D721Med (cell line): ENCODE measurements around the gene RHOB.
"Not testable (repeated sequence)": the region's sequence is repeated elsewhere in the genome, so short reads cannot be mapped to it uniquely, and the experiment has no call there.

Experiments used
- DNase-seq: peaks from one replicate; pipeline ENCODE4 v3.0.0; 2011; ENCODE audit warnings: low spot score; ENCODE audit not compliant: insufficient read length
- FAIRE-seq: peaks from 2 replicates; lab custom pipeline; 2011; peaks lifted over from hg19 to GRCh38; lab: Jason Lieb, UNC
- CTCF ChIP-seq: IDR thresholded peaks from 2 replicates; pipeline ENCODE4 v1.5.1; 2012; ENCODE audit warnings: mild to moderate bottlenecking, control low read depth; ENCODE audit not compliant: insufficient read depth; ENCODE audit errors: missing control alignments

Gene RHOB

GRCh38 chr2:20433946-20434553, 12.8 kb upstream of the RHOB start:
- FAIRE-seq (no peak), DNase-seq (no peak)
- no peak for TF ChIP-seq CTCF

- no peak for FAIRE-seq
- no peak for DNase-seq
- no peak for TF ChIP-seq CTCF
Measured at GRCh38 chr2:20434588-20435294, 12.1 kb upstream of the RHOB start.

- not testable (repeated sequence) for DNase-seq, FAIRE-seq
Measured at GRCh38 chr2:20435456-20435855, 11.4 kb upstream of the RHOB start.

- no peak for FAIRE-seq
- TF ChIP-seq CTCF: no peak
- DNase-seq: no peak
Measured at GRCh38 chr2:20436716-20437470, 10.0 kb upstream of the RHOB start.

GRCh38 chr2:20438334-20439192, 8.3 kb upstream of the RHOB start:
- FAIRE-seq: no peak
- no peak for DNase-seq

GRCh38 chr2:20439193-20439475, 7.7 kb upstream of the RHOB start:
- no peak for TF ChIP-seq CTCF
- DNase-seq (no peak), FAIRE-seq (no peak)

More at GRCh38 chr2:20438334-20439192, 8.3 kb upstream of the RHOB start:
- TF ChIP-seq CTCF: no peak

GRCh38 chr2:20439503-20439902, 7.4 kb upstream of the RHOB start:
- DNase-seq: no peak
- TF ChIP-seq CTCF: no peak
- FAIRE-seq: no peak
